ENCODE results near the gene APOA4. TPM values are rescaled to one million over a fixed set of nuclear protein-coding genes. Genes with fewer than 3 reads are reported as not detected.

Gene APOA4
- total RNA-seq, 4 donors from 2014 or later = not detected

GRCh38 chr11:116773203-116774097 is 49.7 kb downstream of the APOA4 start:
- H3K27ac ChIP-seq = peak overlapping the region; percentile 91 to 95 (median 94)
- TF ChIP-seq POLR2A (IDR thresholded peaks at IDR 0.05) (no peak), CTCF (IDR thresholded peaks at IDR 0.05) (no peak), EP300 (IDR thresholded peaks at IDR 0.05) (no peak)
- H3K27me3 ChIP-seq = no peaks in the 10 kb centered on the region
- no peaks in the 10 kb centered on the region for H3K9me3 ChIP-seq
- H3K4me1 ChIP-seq = peaks cover 0 to 31% (median 22%) of the 10 kb centered on the region in 4 donors
- DNase-seq (ENCODE audit: low spot score in 2 of 2) = peak in 1 of 2 donors; percentile 51
- H3K4me3 ChIP-seq = peak overlapping the region; percentile 82 to 96 (median 94)
- H3K36me3 ChIP-seq = peaks cover 0 to 38% (median 0%) of the 10 kb centered on the region in 3 donors
- WGBS, 2 donors = 5 to 10% methylated on average over 16 to 24 of the region's 25 CpGs

- peak within 1 kb of the TSS; percentile 82 to 96 (median 94) for H3K4me3 ChIP-seq
- peaks cover 0 to 31% (median 22%) of the 10 kb centered on the region in 4 donors for H3K4me1 ChIP-seq
- no peaks in the 10 kb centered on the region for H3K27me3 ChIP-seq
- TF ChIP-seq EP300 (IDR thresholded peaks at IDR 0.05) (peak; percentile 89 to 93), CTCF (IDR thresholded peaks at IDR 0.05) (peak in 1 of 5 experiments; percentile 34), POLR2A (IDR thresholded peaks at IDR 0.05) (peak; percentile 34 to 50)
- peak within 1 kb of the TSS; percentile 91 to 95 (median 94) for H3K27ac ChIP-seq
- peak; percentile 75 to 83 for DNase-seq (ENCODE audit: low spot score in 2 of 2)
- peaks cover 0 to 38% (median 0%) of the 10 kb centered on the region in 3 donors for H3K36me3 ChIP-seq
- no peaks in the 10 kb centered on the region for H3K9me3 ChIP-seq
- WGBS, 2 donors = 0 to 1% methylated on average over 43 to 45 of the region's 73 CpGs
Measured at GRCh38 chr11:116772443-116773202, 50.5 kb downstream of the APOA4 start, which contains the start of gene BUD13. Gene BUD13 (minus strand): TSS chr11:116772987. CDS start chr11:116772964, 23 bp downstream.

- no peaks in the 10 kb centered on the region for H3K27me3 ChIP-seq
- 7 to 12% methylated on average over 2 of the region's 2 CpGs for WGBS, 2 donors
- DNase-seq (ENCODE audit: low spot score in 2 of 2) = no peak
- peaks cover 0 to 31% (median 22%) of the 10 kb centered on the region in 4 donors for H3K4me1 ChIP-seq
- no peaks in the 10 kb centered on the region for H3K9me3 ChIP-seq
- TF ChIP-seq POLR2A (IDR thresholded peaks at IDR 0.05) (no peak), CTCF (IDR thresholded peaks at IDR 0.05) (no peak), EP300 (IDR thresholded peaks at IDR 0.05) (no peak)
- peak overlapping the region in 2 of 4 donors; percentile 92 to 95 for H3K27ac ChIP-seq
- H3K4me3 ChIP-seq = peak overlapping the region; percentile 82 to 96 (median 94)
- peaks cover 0 to 34% (median 0%) of the 10 kb centered on the region in 3 donors for H3K36me3 ChIP-seq
Measured at GRCh38 chr11:116771935-116772334, 51.2 kb downstream of the APOA4 start.

Other genes with a start within 250 kb of the APOA4 start
- 10 to 100 TPM; 13.1 to 28.2 (median 20.3) TPM for gene BUD13, start 50.3 kb downstream of the APOA4 start, total RNA-seq
- gene ZPR1, start 35.3 kb downstream of the APOA4 start, total RNA-seq = 10 to 100 TPM; 11.4 to 28.5 (median 23.8) TPM
- gene APOA5, start 31.4 kb downstream of the APOA4 start, total RNA-seq = not detected
- not detected for gene APOC3, start 6.6 kb upstream of the APOA4 start, total RNA-seq
- 1 to 10 TPM; 4.1 to 8.4 (median 6.5) TPM for gene APOA1, start 14.3 kb upstream of the APOA4 start, total RNA-seq

All from tibial nerve (tissue), 4 donors.